ENCODE measurements around the gene COL4A1.

COL4A1 gene

DNA sequence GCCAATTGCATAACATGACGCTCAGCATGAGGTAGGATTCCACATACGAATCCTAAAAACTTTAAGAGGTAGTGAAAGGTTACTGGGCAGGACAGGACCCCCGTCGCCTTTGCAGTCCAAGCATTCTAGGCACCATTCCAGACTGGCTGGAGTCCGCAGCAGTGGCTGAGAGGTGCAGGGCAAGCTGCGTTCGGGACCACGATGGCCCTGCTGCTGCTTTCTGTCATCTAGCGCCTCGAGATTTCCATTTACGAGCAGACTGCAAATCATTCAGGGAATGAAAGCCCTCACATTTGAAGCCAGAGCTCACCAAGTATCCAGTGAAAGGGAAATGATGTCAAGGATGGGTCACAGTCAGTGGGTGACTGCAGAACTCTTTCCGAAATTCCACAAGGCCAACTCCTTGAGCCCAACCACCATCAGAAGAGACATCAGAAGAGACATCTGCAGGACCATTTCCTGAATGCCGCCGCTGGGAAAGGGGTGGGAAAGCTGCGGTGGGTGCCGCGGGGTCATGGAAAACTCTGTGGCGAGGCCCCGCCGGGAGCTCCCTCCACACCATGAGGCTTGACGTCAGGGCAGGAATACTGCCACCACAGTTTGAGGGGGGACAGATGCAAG is 88.3 kb downstream of the COL4A1 start:
- DNase-seq (ENCODE audit: insufficient read length, low spot score) (no peak), FAIRE-seq (no peak)
- TF ChIP-seq POLR2A (IDR thresholded peaks at IDR 0.05; ENCODE audit: low read depth, low read length): no peak

DNA sequence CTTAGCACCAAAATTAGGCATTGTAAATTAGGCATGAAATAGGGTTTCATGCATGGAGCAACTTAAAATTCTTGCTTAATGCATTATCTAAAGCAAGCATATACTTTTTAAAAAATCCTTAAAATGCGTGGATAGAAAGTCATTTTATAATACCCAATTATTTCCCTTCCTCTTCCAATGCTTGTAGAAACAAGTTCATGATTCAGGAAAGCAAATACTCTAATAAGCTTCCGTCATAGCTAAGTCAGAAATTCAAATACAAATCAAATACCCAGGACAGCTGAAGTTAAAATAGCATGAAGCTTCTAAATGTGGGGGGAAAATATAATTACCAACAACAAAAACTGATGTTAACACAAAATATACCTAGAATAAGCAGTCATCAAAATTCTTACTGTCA is 89.1 kb downstream of the COL4A1 start:
- FAIRE-seq (no peak), DNase-seq (ENCODE audit: insufficient read length, low spot score) (no peak)
- no peak for TF ChIP-seq POLR2A (IDR thresholded peaks at IDR 0.05; ENCODE audit: low read depth, low read length)

GRCh38 chr13:110217085-110217484 is 89.9 kb downstream of the COL4A1 start:
- no peak for TF ChIP-seq POLR2A (IDR thresholded peaks at IDR 0.05; ENCODE audit: low read depth, low read length)
- DNase-seq (ENCODE audit: insufficient read length, low spot score): no peak
- FAIRE-seq: no peak

DNA sequence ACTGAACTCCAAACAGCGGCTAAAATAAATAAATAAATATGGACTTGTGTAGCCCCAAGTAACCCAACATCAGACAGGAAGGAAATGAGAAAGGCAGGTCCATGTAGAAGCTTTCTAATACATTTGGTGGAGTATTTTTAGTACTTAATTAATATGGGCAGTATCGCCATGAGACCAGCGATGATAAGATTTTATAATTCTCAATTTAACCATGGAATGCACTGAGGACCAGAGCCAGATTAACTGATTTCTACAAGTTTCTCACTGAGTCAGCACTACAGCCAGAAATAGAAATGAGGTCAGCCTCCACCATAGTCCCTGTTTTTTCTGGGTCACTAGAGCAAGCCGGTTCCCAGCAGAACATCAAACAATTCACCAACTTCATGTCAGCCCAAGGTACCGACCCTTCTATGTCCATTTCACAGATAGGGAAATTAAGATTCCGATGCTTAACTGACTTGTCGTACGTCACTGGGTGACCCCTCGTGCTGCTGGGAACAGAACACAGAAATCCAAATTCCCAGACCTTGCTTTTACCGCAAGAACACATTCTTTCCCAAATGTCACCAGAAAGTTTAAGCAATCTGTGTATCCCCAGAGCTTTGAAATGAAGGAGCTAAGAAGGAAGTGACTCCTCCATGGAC is 90.4 kb downstream of the COL4A1 start:
- FAIRE-seq (peak; percentile 68), DNase-seq (ENCODE audit: insufficient read length, low spot score) (no peak)
- no peak for TF ChIP-seq POLR2A (IDR thresholded peaks at IDR 0.05; ENCODE audit: low read depth, low read length)

DNA sequence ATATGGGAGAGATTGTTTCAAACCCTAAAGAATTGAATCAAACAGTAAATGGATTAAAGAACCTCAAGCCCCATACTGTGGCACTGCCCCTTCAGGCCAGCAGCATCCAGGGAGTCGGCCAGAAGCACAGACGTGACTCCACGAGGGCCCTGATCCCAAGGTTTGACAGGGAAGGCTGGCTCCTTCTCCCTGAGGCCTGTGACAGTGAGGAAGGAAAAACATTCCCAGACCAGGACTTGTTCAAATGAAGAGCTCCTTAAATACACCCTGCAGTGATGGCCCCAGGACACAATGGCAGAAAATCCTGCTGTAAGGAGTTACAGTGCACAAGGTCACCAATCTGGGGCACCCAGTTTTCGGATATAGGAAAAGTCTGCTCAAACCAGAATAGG is 91.0 kb downstream of the COL4A1 start:
- no peak for FAIRE-seq
- DNase-seq (ENCODE audit: insufficient read length, low spot score): no peak
- no peak for TF ChIP-seq POLR2A (IDR thresholded peaks at IDR 0.05; ENCODE audit: low read depth, low read length)

GRCh38 chr13:110215606-110216005 is 91.4 kb downstream of the COL4A1 start:
- FAIRE-seq (peak; percentile 45), DNase-seq (ENCODE audit: insufficient read length, low spot score) (no peak)
- TF ChIP-seq POLR2A (IDR thresholded peaks at IDR 0.05; ENCODE audit: low read depth, low read length): no peak

GRCh38 chr13:110214637-110215036 is 92.3 kb downstream of the COL4A1 start:
- FAIRE-seq (no peak), DNase-seq (ENCODE audit: insufficient read length, low spot score) (no peak)
- TF ChIP-seq POLR2A (IDR thresholded peaks at IDR 0.05; ENCODE audit: low read depth, low read length): no peak

DNA sequence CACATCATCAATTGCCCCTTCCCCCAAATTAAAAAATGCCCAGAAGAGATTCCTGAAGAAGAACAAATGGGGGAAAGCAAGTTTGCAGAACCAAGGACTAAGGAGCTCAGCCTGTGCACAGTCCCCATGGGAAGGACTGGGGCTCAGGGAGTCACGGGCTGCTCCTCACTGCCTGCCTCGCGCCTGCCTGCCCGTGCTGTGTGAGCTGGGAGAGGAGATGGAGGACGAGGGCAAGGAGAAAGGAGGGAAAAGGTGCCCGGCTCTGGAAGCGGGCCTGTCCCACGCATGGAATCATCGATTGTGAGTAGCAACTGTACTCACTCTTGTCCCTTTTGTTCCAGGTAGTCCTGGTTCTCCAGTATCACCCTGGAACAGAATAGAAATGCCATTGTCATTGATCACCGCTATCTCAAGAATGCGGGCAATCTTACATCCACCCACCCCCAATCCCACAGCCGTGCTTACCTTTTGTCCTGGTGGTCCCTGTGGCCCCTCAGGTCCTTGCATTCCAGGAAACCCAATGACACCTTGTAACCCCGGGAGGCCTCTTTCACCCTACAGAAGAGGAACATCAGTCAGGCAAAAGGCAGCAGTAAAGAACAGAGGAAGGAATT is 93.4 kb downstream of the COL4A1 start:
- no peak for TF ChIP-seq POLR2A (IDR thresholded peaks at IDR 0.05; ENCODE audit: low read depth, low read length)
- DNase-seq (ENCODE audit: insufficient read length, low spot score) (no peak), FAIRE-seq (no peak)

DNA sequence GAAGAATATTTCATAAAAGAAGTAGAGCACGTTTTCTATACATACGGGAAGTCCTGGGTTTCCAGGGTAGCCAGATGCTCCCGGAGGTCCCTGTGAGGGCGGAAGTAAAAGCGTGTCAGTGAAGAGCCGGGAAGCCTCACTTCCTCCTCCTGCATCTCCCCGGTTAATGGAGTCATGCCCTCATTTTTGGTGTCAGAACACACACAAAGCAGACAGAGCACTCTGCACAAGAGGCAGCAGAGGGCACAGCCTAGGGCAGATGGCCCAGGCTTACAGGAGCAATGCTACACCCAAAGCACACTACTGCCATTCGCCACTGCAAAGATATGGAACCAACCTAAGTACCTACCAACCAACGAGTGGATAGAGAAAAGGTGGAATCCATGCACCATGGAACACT is 94.4 kb downstream of the COL4A1 start:
- no peak for DNase-seq (ENCODE audit: insufficient read length, low spot score)
- no peak for FAIRE-seq

GRCh38 chr13:110211735-110212134 is 95.2 kb downstream of the COL4A1 start:
- DNase-seq (ENCODE audit: insufficient read length, low spot score) (no peak), FAIRE-seq (no peak)
- TF ChIP-seq POLR2A (IDR thresholded peaks at IDR 0.05; ENCODE audit: low read depth, low read length): no peak

More for the DNA sequence above, 94.4 kb downstream of the COL4A1 start:
- no peak for TF ChIP-seq POLR2A (IDR thresholded peaks at IDR 0.05; ENCODE audit: low read depth, low read length)

DNA sequence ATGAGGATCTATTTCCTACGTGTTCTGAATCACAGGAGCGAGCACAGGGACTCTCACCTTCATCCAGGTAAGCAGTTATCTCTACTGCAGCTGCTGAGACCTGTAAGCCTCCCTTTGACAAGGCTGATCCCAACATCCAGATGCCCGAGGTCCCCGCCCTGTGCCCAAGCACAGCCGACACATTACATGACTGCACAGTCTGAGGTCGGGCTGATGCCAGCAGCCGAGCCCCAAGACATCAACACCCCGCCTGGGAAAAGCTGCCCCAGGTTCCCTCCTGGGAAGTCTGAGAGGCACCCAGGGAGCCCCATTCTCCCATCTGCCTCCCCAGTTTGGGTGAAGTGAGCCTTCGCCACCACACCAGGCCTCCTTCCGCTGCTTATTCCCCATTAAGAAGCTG is 95.9 kb downstream of the COL4A1 start:
- DNase-seq (ENCODE audit: insufficient read length, low spot score): no peak
- FAIRE-seq: no peak
- no peak for TF ChIP-seq POLR2A (IDR thresholded peaks at IDR 0.05; ENCODE audit: low read depth, low read length)

DNA sequence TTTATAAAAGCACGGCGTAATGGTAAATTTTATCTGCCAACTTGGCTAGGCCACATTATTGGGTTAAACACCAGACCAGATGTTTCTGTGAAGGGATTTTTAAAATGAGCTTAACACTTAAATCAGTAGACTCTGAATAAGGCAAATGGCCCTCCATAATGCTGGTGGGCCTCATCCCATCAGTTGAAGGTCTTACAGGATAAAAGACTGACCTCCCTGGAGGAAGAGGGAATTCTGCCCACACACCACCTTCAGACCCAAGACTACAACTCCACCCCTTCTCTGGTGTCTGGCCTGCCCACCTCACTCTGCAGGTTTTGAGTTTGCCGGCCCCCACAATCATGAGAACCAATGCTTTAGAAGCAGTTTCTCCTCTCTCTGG is 96.4 kb downstream of the COL4A1 start:
- DNase-seq (ENCODE audit: insufficient read length, low spot score) (no peak), FAIRE-seq (no peak)
- TF ChIP-seq POLR2A (IDR thresholded peaks at IDR 0.05; ENCODE audit: low read depth, low read length): no peak

GRCh38 chr13:110209950-110210603 is 96.9 kb downstream of the COL4A1 start:
- FAIRE-seq: peak; percentile 6
- no peak for TF ChIP-seq POLR2A (IDR thresholded peaks at IDR 0.05; ENCODE audit: low read depth, low read length)

DNA sequence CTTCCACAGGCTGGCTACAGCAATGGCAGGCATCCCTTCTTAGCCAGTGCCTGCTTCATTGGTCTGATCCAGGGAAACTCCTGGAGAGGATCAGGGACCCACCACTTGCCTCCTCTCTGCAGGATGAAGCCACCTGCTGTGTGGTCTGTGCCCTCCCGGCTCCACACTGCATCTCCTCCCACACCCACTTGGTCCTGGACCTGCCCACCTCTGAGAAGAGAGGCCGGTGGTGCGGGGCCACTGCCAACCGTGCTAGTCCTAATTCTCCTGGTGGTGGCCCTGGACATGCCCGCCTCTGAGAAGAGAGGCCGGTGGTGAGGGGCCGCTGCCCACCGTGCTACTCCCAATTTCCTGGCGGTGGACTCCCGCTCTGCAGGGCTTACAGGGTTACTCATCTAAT is 98.8 kb downstream of the COL4A1 start:
- FAIRE-seq: no peak

More at GRCh38 chr13:110209950-110210603, 96.9 kb downstream of the COL4A1 start:
- no peak for DNase-seq (ENCODE audit: insufficient read length, low spot score)

More for the DNA sequence above, 98.8 kb downstream of the COL4A1 start:
- no peak for TF ChIP-seq POLR2A (IDR thresholded peaks at IDR 0.05; ENCODE audit: low read depth, low read length)
- DNase-seq (ENCODE audit: insufficient read length, low spot score): no peak
